GM12874 (cell line): ENCODE results near the gene SLC7A6OS.

Experiments used
- TF ChIP-seq, protein P1 (sequence below): IDR thresholded peaks from 2 replicates; pipeline ENCODE4 v1.5.1; 2011; ENCODE audit warnings: low read depth, mild to moderate bottlenecking, control low read depth, low read length, moderate library complexity; ENCODE audit not compliant: insufficient read depth

Gene SLC7A6OS

DNA sequence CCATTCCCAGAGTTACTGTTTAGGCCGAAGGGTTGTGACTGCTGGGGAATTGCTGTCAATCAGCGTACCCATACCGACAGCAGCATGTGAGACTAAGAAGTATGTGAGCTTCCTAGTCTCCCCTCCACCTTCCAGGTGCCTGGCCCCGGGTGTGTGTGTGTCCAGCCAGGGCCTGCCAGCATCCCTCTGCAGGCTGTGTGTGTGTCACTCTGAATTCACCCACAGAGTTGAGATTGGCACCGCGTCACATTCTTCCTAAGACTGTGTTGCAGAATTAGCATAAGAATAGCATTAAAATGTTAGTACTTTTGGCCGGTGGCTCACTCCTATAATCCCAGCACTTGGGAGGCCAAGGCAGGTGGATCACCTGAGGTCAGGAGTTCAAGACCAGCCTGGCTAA is 31.9 kb upstream of the SLC7A6OS start:
- TF ChIP-seq, protein P1, sequence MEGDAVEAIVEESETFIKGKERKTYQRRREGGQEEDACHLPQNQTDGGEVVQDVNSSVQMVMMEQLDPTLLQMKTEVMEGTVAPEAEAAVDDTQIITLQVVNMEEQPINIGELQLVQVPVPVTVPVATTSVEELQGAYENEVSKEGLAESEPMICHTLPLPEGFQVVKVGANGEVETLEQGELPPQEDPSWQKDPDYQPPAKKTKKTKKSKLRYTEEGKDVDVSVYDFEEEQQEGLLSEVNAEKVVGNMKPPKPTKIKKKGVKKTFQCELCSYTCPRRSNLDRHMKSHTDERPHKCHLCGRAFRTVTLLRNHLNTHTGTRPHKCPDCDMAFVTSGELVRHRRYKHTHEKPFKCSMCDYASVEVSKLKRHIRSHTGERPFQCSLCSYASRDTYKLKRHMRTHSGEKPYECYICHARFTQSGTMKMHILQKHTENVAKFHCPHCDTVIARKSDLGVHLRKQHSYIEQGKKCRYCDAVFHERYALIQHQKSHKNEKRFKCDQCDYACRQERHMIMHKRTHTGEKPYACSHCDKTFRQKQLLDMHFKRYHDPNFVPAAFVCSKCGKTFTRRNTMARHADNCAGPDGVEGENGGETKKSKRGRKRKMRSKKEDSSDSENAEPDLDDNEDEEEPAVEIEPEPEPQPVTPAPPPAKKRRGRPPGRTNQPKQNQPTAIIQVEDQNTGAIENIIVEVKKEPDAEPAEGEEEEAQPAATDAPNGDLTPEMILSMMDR, result no peak

DNA sequence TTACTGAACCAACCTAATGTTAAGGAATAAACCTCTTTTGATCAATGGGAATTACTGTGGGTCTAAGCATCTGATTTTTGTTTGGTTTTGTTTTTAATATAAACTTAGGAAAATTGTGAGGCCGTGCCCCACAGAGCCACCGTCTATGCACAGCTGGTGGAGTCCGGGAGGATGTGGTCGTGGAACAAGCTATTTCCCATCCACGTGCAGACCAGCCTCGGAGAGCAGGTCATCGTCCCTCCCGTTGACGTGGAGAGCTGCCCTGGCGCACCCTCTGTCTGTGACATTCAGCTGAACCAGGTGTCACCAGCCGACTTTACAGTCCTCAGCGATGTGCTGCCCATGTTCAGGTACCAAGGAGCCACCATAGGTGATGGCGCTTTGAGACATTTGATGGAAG is 28.5 kb upstream of the SLC7A6OS start:
- TF ChIP-seq, protein P1, result no peak

DNA sequence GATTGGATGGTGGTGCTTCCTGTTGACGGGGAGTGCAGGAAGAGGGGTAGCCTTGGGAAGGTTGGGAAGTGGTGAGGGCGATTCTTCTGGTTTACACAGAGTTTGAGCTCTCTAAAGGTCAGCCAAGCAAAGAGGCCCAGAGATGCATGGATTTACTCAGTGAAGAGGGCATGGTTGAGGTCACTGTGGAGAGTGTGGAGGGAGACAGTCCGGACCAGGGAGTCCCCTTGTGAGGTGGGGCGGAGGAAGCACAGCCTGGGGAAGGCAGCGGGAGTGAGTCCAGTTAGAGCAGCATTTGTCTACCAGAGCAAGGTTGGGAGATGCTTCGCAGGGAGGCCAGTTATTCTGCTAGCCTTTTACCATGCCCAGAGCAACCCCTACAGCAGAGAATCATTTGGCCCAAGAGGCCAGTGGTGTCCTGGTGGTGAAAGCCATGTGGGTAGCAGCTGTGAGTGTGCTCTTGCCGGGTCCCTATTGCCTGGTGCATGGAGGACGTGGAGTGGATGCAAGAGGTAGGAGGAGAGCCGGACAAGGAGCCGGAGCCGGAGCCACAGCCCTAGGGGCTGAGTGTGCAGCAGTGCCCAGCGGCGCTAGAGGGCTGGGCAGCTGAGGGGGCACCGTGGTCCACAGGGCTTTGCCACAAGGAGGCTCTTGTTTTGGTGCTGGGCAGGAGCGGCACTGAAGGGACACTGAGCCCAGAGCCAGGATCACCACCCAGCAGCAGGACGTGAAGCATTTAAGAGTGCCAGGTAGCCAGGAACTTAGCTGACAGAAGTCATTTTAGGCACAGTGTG is 27.8 kb upstream of the SLC7A6OS start:
- TF ChIP-seq, protein P1, result no peak

DNA sequence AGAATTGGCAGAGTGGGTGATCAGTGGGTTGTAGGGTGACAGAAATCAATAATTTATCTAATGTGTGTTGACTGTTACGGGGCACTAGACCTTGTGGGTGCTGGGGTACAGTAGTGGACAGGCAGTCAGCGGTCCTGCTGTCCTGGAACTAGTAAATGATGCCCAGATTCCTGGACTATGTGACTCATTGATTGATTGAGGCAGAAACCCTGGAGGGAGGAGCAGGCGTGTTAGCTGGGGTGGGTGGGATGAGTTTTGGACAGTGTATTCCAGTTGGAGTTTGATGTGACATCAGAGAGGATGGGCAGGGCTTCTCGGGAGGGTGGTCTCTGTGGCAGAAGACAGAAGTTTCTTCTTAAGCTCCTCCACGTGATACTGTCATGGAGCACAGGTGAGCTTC is 24.4 kb upstream of the SLC7A6OS start:
- TF ChIP-seq, protein P1, result no peak

DNA sequence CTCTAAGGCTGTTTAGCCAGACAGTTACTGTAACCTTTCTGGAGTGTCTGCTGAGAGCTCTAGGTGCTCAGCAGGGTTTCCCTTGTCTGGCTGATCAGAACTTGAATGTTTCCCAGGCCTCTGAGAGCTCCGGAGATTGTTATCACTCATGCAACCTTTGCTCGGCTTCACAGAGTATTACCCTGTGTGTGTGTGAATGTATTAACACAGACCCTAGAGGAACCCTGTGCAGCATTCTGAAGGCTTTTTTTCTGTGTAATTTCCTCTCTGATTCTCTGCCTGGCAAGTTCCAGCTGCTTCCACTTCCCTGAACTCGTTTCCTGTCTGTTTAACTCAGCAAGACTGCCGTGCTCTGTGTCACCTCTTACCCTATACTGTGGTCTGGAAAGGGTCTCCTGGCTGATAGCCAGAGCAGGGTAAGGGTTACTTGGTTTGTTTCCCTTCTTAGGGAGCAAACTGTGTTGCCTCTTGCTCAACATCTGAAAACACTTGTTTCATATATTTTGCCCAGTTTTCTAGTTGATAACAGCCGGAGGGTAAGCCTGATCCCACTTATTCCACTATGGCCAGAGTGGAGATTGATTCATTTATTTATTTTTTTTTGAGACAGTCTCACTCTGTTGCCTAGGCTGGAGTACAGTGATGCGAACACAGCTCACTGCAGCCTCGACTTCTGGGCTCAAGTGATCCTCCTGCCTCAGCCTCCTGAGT is 21.8 kb upstream of the SLC7A6OS start:
- TF ChIP-seq, protein P1, result no peak

DNA sequence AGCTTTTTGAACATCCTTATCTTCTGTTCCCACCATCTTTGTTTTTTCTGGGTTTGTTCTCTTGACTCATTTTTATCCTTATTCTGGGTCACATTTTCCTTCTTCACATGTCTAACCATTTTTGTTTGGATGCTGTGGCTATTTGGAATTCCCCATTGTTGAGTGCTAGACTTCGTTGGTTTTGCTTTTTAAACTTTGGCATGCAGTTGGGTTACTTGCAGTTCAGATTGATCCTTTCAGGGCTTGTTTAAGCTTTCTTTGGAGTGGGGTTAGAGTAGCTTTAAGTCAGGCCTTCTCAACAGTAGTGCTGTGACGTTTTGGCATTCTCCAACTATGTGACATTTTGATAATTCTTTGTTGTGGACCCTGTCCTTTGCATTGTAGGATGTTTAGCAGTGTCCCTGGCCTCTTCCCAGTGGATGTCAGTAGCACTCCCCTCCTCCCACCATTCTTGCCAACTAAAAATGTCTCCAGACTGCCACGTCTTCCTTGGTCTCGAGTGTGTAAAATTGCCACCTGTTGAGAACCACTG is 21.2 kb upstream of the SLC7A6OS start:
- TF ChIP-seq, protein P1, result no peak

DNA sequence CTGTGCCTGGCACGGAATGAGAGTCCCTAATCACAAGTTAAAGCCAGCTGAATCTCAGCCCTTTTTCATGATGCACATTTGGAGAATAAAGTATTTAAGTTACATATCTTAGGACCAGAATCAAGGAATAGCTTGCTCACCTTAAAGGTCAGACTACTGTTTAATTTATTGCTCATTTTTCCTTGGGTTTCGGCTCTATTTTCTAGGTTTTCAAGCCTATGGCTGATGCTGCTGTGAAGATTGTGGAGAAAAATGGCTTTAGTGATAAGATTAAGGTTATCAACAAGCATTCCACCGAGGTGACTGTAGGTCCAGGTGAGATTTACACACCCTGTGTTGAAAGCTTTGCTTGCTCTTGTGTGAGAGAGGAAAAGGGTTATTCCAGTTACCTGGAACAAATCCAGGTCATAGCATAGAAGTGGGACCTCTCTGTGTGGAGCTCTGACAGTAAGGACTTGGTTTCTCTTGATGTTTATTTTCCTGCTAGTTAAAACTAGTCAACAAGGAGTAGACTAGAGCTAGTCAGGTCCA is 18.2 kb upstream of the SLC7A6OS start:
- TF ChIP-seq, protein P1, result no peak
